Activated T-cell treated with anti-CD3 and anti-CD28 coated beads for 4 hours (primary cell): ENCODE measurements around the gene ANKEF1.

Experiments
- DNase-seq: peaks from one replicate; pipeline ENCODE4 v3.0.0-alpha.2; 2020

ANKEF1 gene

GRCh38 chr20:10090588-10091166 lies 55.9 kb downstream of the ANKEF1 start:
- no peak for DNase-seq

DNA sequence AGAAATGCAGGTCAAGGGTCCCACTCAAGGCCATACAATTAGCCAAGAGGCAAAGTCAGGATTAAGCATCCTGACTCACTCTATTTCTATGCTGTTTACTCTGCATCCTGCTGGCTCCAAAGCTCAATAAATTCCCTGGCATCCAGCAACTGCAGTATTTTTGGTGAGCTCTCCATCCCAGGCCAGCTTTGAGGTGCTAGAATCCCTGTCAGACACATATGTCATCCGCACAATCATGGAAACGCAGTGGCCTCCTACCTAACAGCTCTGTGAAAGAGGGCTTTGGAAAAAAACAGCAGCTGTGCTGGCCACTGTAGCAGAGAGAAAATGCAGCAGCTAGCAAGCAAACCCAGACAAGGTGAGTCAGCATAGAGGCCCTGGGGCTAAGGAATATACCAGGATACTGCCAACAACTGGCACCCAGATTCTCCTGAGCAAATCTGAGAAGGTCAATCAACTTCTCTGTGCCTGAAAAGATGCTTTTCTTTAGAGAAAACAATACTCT lies 58.4 kb downstream of the ANKEF1 start:
- DNase-seq, result no peak

DNA sequence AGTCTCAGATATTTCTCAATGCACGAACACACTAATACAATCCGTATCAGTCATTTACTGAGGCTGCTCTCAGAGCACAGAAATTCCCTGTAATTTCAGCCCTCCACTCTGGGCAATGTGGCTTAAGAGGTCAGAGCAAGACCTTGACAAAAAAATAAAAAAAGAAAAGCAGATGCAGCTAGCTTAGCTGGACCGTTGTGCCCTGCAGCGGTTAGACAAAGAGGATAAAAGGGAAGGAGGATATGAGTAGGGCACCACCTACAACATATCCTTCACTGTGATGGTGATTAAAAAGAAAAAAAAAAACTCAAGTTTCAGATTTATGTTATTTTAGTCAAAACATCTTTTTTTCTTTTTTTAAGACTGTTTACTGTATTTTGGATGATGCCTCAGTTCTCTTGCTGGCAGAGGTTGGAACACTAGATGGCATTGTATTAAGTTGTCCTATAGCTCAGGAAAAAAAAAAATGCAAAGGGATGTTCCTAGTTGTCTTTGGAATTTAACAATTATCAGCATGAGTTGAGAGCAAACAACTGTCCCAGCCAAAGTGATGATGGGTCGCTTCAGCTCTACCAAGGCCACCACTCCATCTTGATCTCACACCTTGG lies 59.9 kb downstream of the ANKEF1 start:
- no peak for DNase-seq

DNA sequence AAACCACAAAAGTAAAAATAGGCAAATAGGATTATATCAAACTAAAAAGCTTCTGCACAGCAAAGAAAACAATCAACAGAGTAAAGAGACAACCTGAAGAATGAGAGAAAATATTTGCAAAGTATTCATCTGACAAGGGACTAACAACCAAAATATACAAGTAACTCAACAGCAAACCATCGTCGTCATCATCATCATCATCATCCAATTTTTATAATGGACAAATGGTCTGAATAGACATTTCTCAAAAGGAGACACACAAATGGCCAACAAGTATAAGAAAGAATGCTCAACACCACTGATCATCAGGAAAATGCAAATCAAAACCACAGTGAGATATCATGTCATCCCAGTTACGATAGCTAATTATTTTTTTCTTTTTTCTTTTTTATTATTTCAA lies 62.0 kb downstream of the ANKEF1 start:
- no peak for DNase-seq

- DNase-seq, result no peak
Observed at GRCh38 chr20:10105046-10105445, 70.3 kb downstream of the ANKEF1 start.
